GM21360 (cell line): ENCODE measurements around the gene CCDC187.
"Not testable (repeated sequence)": the region's sequence is repeated elsewhere in the genome, so short reads cannot be mapped to it uniquely, and the experiment has no call there.

ENCODE experiments used
- ATAC-seq: cut with Tn5 transposase; IDR thresholded peaks from one replicate; pipeline ENCODE4 v1.9.1; 2021; ENCODE audit warnings: mild to moderate bottlenecking, moderate library complexity; ENCODE audit not compliant: unreplicated experiment

Gene CCDC187

DNA sequence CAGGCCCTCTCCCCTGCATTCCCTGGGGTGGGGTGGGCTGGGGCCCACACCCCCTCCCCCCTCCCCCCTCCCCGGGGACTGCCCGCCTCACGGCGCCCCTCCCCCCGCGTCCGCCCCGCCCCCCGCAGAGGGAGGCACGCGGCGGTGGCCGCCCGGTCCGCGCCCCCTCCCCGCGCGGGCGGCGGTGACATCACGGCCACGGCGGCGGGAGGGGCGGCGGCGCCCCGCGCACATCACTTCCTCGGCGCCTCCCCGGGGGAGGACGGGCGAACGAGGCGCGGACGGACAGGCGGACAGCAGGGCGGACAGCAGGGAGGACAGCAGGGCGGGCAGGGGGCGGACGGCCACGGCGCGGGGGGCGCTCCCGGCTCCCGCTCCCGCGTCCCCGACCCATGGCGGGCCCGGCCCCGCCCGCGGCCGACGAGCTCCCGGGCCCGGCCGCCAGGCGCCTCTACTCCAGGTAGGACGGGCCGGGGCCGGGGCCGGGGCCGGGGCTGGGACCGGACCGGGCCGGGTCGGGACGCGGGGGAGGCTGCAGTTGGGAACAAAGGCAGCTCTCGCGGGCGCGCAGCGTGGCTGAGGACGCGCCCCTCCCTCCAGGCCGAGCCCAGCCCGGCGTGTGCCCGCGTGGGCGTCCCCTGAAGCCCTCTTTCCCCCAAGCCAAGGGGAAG lies 23.5 kb upstream of the CCDC187 start, which contains the start of gene GPSM1:
Gene GPSM1, plus strand, starts transcription at position 236 of the 671 bp plus-strand sequence. Its CDS starts 157 bp downstream, at position 393.
- ATAC-seq: no peak

DNA sequence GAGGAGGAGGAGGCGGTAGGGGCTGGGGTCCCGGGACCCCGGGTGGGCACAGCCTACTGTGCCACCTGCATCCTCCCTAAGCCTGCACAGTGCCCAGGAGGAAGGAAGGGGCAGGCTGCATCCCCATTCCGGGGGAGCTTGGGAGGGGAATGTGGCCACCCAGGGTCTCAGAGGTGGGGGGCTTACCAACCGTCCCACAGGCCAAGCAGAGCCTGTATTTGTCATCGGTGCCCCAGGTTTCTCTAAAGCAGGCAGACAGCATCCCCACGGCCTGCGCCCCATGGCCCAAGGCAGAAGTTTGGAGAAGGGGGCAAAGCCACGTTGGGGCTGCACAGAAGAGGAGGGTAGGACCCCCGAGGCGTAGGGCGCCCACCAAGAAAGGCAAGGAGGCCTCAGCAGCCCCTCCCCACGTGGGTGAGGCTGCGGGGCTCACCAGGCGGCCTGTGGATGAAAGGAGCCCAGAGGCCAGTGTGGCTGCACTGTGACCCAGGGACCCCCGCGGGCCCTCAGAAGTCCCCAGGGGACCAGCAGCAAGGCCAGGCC lies 22.9 kb upstream of the CCDC187 start:
- ATAC-seq: no peak

- ATAC-seq: no peak
These were observed 22.3 kb upstream of the CCDC187 start for GRCh38 chr9:136326061-136326760.

- ATAC-seq: no peak
These were observed 21.5 kb upstream of the CCDC187 start for GRCh38 chr9:136325358-136325757.

DNA sequence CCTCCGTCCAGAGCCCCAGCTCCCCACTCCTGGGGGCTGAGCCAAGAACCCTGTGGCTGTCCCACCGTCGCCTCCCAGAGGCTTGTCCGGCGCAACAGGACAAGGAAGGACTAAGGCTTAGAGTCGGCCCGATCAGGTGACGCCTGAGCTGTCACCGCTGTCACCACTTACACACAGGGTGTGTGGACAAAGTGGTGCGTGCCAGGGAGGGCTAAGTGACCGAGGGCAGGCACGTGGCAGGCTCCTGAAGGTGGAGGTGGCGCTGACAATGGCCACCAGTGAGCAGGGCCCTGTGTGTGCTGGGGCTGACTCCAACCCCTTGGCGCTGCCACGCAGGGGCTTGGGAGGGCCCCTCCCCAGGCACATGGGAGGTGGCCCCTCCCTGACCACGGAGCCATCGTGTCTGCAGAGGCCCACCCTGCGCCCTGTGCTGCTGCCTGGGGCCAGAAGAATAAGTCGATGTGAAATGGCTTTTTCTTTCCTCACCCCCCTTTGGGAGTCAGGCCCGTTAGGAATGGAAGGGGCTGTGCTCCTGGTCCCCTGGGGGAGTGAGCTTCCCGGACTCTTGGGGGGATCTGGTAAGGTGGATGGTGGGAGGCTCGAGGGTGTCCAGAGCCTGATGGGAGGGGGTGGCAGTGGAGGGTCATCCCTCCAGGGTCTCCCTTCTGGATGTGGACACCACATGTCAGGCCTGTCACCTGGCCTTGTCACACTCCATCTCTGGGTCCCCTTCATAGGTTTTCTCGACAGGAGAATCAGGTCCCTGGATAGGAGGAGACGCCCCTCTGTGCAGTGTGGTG lies 20.8 kb upstream of the CCDC187 start:
- ATAC-seq: no peak

DNA sequence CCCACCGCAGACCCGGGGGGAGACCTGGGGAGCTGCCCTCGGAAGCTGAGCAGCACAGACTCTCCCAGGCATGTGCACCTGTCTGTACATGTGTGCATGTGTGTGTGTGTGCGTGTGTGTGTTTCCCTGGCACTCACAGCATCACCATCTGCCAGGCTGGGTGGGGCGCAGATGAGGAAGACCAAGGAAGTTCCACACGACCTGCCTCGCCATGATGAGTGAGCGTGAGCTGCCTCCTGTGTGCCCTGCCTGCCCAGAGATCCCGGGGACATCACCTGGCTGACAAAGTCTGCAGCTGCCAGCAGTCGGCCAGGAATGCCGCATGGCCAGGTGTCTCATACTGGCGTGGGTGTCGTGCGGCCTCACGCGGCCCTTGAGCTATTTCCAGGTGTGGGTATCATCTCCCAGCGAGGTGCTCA lies 19.5 kb upstream of the CCDC187 start:
- ATAC-seq: no peak

- ATAC-seq: no peak
These were observed 18.9 kb upstream of the CCDC187 start for GRCh38 chr9:136322756-136323330.

GRCh38 chr9:136321561-136321960 lies 17.7 kb upstream of the CCDC187 start:
- no peak for ATAC-seq

- ATAC-seq: not testable (repeated sequence)
These were observed 17.1 kb upstream of the CCDC187 start for GRCh38 chr9:136320972-136321371.

- ATAC-seq: not testable (repeated sequence)
These were observed 16.1 kb upstream of the CCDC187 start for GRCh38 chr9:136319955-136320354.

DNA sequence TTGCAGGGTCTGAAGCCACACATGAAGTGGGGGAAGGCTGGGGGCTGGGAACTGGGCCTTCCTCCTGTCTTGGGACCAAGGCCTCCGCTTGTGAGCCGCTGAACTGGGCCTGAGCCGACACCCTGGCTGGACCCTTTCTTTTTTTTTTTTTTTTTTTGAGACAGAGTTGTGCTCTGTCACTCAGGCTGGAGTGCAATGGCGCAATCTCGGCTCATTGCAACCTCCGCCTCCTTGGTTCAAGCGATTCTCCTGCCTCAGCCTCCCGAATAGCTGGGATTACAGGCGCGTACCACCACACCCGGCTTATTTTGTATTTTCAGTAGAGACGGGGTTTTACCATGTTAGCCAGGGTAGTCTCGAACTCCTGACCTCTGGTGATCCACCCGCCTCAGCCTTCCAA lies 15.3 kb upstream of the CCDC187 start:
- ATAC-seq: not testable (repeated sequence)

DNA sequence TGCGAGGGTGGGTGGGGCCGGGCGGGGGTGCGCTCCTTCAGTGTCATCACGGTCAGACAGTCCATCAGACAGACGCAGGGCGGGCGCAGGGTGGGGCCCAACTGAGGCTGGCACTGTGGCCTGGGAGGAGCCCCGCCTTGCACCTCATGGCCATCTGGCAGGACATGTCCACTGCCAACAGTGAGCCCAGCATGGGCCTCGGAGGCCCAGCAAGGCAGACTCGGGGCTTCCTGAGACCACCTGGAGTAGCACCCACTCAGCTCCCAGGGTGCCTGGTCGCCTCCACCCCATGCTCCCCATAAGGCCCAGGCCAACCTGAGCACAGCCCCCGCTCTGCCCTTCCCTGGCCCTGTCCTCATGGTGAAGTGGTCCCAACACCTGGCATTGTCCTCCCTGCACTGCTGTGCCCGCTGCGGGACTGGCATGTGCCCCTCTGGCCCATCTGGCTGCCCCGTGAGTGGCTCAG lies 14.9 kb upstream of the CCDC187 start:
- no peak for ATAC-seq

- ATAC-seq: no peak
These were observed 14.3 kb upstream of the CCDC187 start for GRCh38 chr9:136318111-136318775.

GRCh38 chr9:136317695-136318094 lies 13.8 kb upstream of the CCDC187 start:
- ATAC-seq: no peak

DNA sequence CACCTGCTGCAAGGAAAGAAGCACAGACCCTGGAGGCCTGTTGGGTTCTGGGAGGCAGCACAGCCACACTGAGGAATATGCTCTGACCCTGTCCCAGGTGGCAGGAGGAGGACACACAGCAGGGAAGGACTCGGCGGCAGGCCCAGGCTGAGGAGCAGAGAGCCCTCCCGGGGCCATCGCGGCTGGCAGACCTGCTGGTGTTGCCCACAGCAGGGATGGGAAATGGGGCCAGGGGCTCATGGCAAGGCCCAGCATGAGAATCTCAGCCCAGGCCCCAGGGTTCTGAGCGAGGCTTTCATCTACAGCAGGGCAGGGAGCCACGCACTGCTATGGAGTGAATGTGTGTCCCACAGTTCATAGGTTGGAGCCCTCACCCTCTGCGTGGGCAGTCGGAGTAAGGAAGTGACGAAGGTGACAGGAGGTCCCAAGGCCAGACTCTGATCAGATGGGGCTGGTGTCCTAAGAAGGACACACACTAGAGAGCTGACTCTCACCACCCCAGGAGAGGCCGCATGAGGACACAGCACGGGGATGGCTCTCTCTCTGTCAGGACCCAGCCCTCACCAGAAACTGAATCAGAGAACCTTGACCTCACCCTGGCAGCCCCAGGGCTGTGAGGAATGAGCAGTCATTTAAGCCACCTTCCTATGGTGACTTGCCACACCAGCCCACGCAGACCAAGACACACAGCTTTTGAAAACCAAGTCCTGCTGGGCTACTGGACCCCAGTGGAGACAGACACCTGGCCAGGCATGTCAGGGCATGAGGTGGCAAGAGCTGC lies 13.2 kb upstream of the CCDC187 start:
- no peak for ATAC-seq

GRCh38 chr9:136316271-136316751 lies 12.4 kb upstream of the CCDC187 start:
- no peak for ATAC-seq

DNA sequence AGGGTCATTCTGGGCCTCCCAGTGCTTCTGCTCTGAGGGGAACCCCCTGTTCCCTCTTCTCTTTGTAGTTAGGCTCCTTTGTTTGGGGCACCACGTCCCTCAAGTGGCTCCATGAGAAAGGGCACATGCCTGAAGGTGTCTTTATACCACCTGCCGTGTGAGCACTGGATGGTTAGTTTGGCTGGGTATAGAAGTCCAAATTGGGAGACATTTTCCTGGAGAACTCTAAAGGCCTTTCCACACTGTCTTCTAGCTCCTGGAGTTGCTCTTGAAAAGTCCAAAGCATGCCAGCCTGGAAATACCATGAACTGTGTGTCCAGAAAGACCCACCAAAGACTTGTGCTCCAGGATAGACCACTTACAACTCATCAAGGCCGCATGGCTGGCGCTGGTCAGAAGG lies 11.1 kb upstream of the CCDC187 start:
- no peak for ATAC-seq

GRCh38 chr9:136314056-136314416 lies 10.1 kb upstream of the CCDC187 start:
- no peak for ATAC-seq
